Left renal cortex interstitium (tissue), 4 donors: ENCODE measurements around the gene PALM3. TPM values are rescaled to one million over a fixed set of nuclear protein-coding genes. Genes with fewer than 3 reads are reported as not detected.
A peak's percentile ranks its signal among the peaks of the same experiment; 100 is the strongest.

Source experiments
- DNase-seq, 4 donors: peaks; one replicate each; pipeline ENCODE4 v3.0.0-alpha.2; 2013; ENCODE audit warnings: low read depth in 4 of 4, low spot score in 2 of 4, missing footprints in 1 of 4
- polyA plus RNA-seq, 4 donors: library from polyadenylated mRNA; unstranded; fragments of 120-200 nt; gene quantifications; one replicate each; pipeline ENCODE4 v1.2.1, GENCODE V29; 2013; ENCODE audit not compliant: insufficient read length in 4 of 4

The PALM3 gene
- polyA plus RNA-seq, 4 donors, result 18.7 to 36.9 (median 26.6) TPM

- peak in 3 of 4 donors; percentile 69 to 74 (median 72) for DNase-seq
These were observed 56.4 kb downstream of the PALM3 start for GRCh38 chr19:14005349-14006084.

GRCh38 chr19:14004619-14005348, 57.1 kb downstream of the PALM3 start:
- DNase-seq, result no peak

Other genes starting within 250 kb of the PALM3 start
- gene NANOS3, start 184.9 kb downstream of the PALM3 start, polyA plus RNA-seq, result 1 to 10 TPM; 1.1 to 2.8 (median 1.6) TPM
- gene BRME1, start 156.0 kb downstream of the PALM3 start, polyA plus RNA-seq, result 1 to 10 TPM; 4.1 to 9.6 (median 6.0) TPM
- gene CC2D1A, start 155.9 kb downstream of the PALM3 start, polyA plus RNA-seq, result 10 to 100 TPM; 19.3 to 45.6 (median 33.4) TPM
- gene PODNL1, start 123.7 kb downstream of the PALM3 start, polyA plus RNA-seq, result 1 to 10 TPM in 3 of 4 donors, under 1 TPM in 1; 0.93 to 1.8 (median 1.3) TPM
- 10 to 100 TPM; 27.8 to 47.9 (median 40.1) TPM for gene DCAF15, start 109.6 kb downstream of the PALM3 start, polyA plus RNA-seq
- gene RFX1, start 55.8 kb downstream of the PALM3 start, polyA plus RNA-seq, result 10 to 100 TPM in 3 of 4 donors, 1 to 10 TPM in 1; 9.0 to 18.5 (median 15.2) TPM
- gene RLN3, start 33.9 kb downstream of the PALM3 start, polyA plus RNA-seq, result not detected
- gene IL27RA, start 30.3 kb downstream of the PALM3 start, polyA plus RNA-seq, result 1 to 10 TPM; 5.7 to 8.4 (median 7.8) TPM
- 10 to 100 TPM in 1 of 4 donors, 1 to 10 TPM in 3; 6.2 to 10.1 (median 8.0) TPM for gene MISP3, start 10.7 kb upstream of the PALM3 start, polyA plus RNA-seq
- under 1 TPM in 2 of 4 donors, not detected in 2; 0.10 to 0.16 TPM for gene C19orf67, start 23.7 kb upstream of the PALM3 start, polyA plus RNA-seq
- gene SAMD1, start 28.7 kb upstream of the PALM3 start, polyA plus RNA-seq, result 10 to 100 TPM; 33.4 to 63.7 (median 53.0) TPM
- 100 to 1,000 TPM in 1 of 4 donors, 10 to 100 TPM in 3; 91.0 to 107 (median 93.6) TPM for gene PRKACA, start 55.7 kb upstream of the PALM3 start, polyA plus RNA-seq
- gene ASF1B, start 74.5 kb upstream of the PALM3 start, polyA plus RNA-seq, result 10 to 100 TPM; 17.2 to 23.8 (median 19.5) TPM
- gene ADGRL1, start 144.1 kb upstream of the PALM3 start, polyA plus RNA-seq, result 10 to 100 TPM; 31.4 to 62.2 (median 48.9) TPM